Amniotic epithelial cell (primary cell): ENCODE results near the gene PCDH9.

Experiments
- DNase-seq: peaks from one replicate; pipeline ENCODE4 v3.0.0-alpha.2; 2010; ENCODE audit warnings: low read depth

Gene PCDH9

GRCh38 chr13:66462187-66462586 lies 767.9 kb downstream of the PCDH9 start:
- no peak for DNase-seq

- DNase-seq, result peak; percentile 33
Observed at GRCh38 chr13:66461021-66461420, 769.1 kb downstream of the PCDH9 start.

GRCh38 chr13:66459634-66460033 lies 770.5 kb downstream of the PCDH9 start:
- DNase-seq, result no peak

- DNase-seq, result no peak
Observed at GRCh38 chr13:66459143-66459542, 771.0 kb downstream of the PCDH9 start.

- no peak for DNase-seq
Observed at GRCh38 chr13:66446413-66446812, 783.7 kb downstream of the PCDH9 start.

GRCh38 chr13:66443926-66444325 lies 786.2 kb downstream of the PCDH9 start:
- DNase-seq, result no peak

GRCh38 chr13:66440938-66441337 lies 789.2 kb downstream of the PCDH9 start:
- DNase-seq, result no peak

GRCh38 chr13:66430728-66431127 lies 799.4 kb downstream of the PCDH9 start:
- DNase-seq, result no peak

- peak; percentile 50 for DNase-seq
Observed at GRCh38 chr13:66430269-66430668, 799.9 kb downstream of the PCDH9 start.

GRCh38 chr13:66429156-66429555 lies 801.0 kb downstream of the PCDH9 start:
- DNase-seq, result no peak

GRCh38 chr13:66427458-66427861 lies 802.7 kb downstream of the PCDH9 start:
- no peak for DNase-seq

GRCh38 chr13:66425741-66426140 lies 804.4 kb downstream of the PCDH9 start:
- DNase-seq, result peak; percentile 89

- peak; percentile 76 for DNase-seq
Observed at GRCh38 chr13:66424422-66424821, 805.7 kb downstream of the PCDH9 start.

GRCh38 chr13:66415444-66415843 lies 814.7 kb downstream of the PCDH9 start:
- DNase-seq, result no peak

GRCh38 chr13:66414066-66414800 lies 815.9 kb downstream of the PCDH9 start:
- no peak for DNase-seq

GRCh38 chr13:66410314-66410713 lies 819.8 kb downstream of the PCDH9 start:
- DNase-seq, result peak; percentile 25

GRCh38 chr13:66409542-66409941 lies 820.6 kb downstream of the PCDH9 start:
- no peak for DNase-seq

GRCh38 chr13:66407128-66407527 lies 823.0 kb downstream of the PCDH9 start:
- DNase-seq, result peak; percentile 38

GRCh38 chr13:66405908-66406802 lies 824.0 kb downstream of the PCDH9 start:
- DNase-seq, result peak; percentile 93

- DNase-seq, result no peak
Observed at GRCh38 chr13:66402546-66402945, 827.6 kb downstream of the PCDH9 start.

GRCh38 chr13:66402066-66402465 lies 828.1 kb downstream of the PCDH9 start:
- no peak for DNase-seq

GRCh38 chr13:66400292-66400691 lies 829.8 kb downstream of the PCDH9 start:
- no peak for DNase-seq

- no peak for DNase-seq
Observed at GRCh38 chr13:66399873-66400272, 830.3 kb downstream of the PCDH9 start.
